SK-N-MC (cell line): Measurements from ENCODE around the gene ADAM33.

ENCODE experiments used
- EZH2 ChIP-seq: fragments of 200-600 bp; sonication (generic); IDR thresholded peaks from one replicate; pipeline ENCODE4 v1.6.1; 2017; ENCODE audit warnings: antibody characterized with exemption
- POLR2AphosphoS5 ChIP-seq: IDR thresholded peaks from 2 replicates; pipeline ENCODE4 v1.6.1; 2012; ENCODE audit warnings: mild to moderate bottlenecking, low read depth, low read length, borderline replicate concordance

GRCh38 chr20:3702611-3703391, 21.0 kb upstream of the ADAM33 start:
- TF ChIP-seq EZH2 (no peak), POLR2AphosphoS5 (no peak)
